Measurements from ENCODE around the gene CHST4.

- TF ChIP-seq CTCF (IDR thresholded peaks at IDR 0.05; ENCODE audit: insufficient read depth, low read depth, low read length) (no peak), EZH2 (IDR thresholded peaks at IDR 0.05; ENCODE audit: insufficient read depth, low read length) (no peak)
Observed at GRCh38 chr16:71528863-71529262, 2.6 kb downstream of the CHST4 start.
